HFF-Myc (cell line): ENCODE data around the gene MAP3K5.

Source experiments
- DNase-seq: peaks from one replicate; pipeline ENCODE4 v3.0.0-alpha.2; 2011; ENCODE audit warnings: low read depth; ENCODE audit errors: extremely low read depth
- H3K4me3 ChIP-seq: replicated peaks from 2 replicates; pipeline ENCODE4 v1.5.1; 2011; ENCODE audit warnings: low read depth, mild to moderate bottlenecking, control low read depth, low read length
- TF ChIP-seq, protein P1 (sequence below): IDR thresholded peaks from 2 replicates; pipeline ENCODE4 v1.5.1; 2012; ENCODE audit warnings: mild to moderate bottlenecking, low read depth, low read length, control low read depth; ENCODE audit errors: missing control alignments

Gene MAP3K5

GRCh38 chr6:136726837-136727557 is 65.3 kb downstream of the MAP3K5 start:
- TF ChIP-seq, protein P1, sequence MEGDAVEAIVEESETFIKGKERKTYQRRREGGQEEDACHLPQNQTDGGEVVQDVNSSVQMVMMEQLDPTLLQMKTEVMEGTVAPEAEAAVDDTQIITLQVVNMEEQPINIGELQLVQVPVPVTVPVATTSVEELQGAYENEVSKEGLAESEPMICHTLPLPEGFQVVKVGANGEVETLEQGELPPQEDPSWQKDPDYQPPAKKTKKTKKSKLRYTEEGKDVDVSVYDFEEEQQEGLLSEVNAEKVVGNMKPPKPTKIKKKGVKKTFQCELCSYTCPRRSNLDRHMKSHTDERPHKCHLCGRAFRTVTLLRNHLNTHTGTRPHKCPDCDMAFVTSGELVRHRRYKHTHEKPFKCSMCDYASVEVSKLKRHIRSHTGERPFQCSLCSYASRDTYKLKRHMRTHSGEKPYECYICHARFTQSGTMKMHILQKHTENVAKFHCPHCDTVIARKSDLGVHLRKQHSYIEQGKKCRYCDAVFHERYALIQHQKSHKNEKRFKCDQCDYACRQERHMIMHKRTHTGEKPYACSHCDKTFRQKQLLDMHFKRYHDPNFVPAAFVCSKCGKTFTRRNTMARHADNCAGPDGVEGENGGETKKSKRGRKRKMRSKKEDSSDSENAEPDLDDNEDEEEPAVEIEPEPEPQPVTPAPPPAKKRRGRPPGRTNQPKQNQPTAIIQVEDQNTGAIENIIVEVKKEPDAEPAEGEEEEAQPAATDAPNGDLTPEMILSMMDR, result no peak
- no peak overlapping the region for H3K4me3 ChIP-seq
- no peak for DNase-seq

DNA sequence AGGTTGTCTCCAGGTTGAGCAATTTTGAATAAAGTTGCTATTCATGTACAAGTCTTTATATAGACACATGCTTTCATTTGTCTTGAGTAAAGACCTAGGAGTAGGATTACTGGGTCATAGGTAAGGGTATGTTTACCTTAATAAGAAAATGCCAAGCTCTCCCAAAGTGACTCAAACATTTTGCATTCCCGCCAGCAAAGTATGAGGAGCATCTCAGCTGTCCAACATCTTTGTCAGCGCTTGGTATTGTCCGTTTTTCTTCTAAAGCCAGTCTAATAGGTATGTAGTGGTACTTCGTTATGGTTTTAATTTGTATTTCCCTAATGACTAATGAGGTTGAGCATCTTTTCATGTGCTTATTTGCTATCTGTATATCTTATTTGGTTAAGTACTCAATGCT is 67.2 kb downstream of the MAP3K5 start:
- DNase-seq, result no peak
- TF ChIP-seq, protein P1, result no peak
- no peak overlapping the region for H3K4me3 ChIP-seq

DNA sequence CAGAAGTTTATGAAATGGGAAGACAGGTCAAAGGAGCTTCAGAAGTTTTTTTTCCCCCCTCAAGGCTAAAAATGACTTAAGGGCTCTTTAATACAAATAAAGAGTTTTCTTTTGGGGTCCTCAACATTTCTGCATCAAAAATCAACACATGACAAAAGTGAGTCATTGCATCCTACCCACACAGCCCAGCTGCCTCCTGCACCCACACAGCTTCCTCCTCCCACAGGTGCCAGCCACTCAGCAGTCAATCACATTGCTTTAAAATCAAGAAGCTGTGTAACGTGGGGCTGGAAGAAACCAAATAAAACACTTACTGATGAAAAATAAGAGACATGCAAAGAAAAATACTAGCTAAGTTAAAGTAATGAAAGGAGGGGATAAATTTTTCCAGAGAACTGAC is 68.5 kb downstream of the MAP3K5 start:
- no peak overlapping the region for H3K4me3 ChIP-seq
- no peak for DNase-seq
- TF ChIP-seq, protein P1, result no peak

DNA sequence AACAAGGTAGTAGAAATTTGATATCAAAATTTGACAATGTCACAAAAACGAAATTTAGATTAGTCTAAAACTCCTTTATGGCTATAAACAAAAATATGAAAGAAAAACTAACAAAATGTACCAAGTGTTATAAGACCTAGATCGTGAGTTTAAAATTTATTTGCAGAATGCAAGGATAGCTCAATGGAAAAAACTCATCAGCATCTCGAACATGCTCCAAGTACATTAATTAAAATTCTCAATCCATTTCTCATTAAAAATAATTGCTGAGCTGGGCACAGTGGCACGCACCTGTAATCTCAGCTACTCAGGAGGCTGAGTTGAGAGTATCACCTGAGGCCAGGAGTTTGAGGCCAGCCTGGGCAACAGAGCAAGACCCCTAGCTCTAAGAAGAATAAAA is 70.8 kb downstream of the MAP3K5 start:
- TF ChIP-seq, protein P1, result no peak
- H3K4me3 ChIP-seq, result no peak overlapping the region
- no peak for DNase-seq

DNA sequence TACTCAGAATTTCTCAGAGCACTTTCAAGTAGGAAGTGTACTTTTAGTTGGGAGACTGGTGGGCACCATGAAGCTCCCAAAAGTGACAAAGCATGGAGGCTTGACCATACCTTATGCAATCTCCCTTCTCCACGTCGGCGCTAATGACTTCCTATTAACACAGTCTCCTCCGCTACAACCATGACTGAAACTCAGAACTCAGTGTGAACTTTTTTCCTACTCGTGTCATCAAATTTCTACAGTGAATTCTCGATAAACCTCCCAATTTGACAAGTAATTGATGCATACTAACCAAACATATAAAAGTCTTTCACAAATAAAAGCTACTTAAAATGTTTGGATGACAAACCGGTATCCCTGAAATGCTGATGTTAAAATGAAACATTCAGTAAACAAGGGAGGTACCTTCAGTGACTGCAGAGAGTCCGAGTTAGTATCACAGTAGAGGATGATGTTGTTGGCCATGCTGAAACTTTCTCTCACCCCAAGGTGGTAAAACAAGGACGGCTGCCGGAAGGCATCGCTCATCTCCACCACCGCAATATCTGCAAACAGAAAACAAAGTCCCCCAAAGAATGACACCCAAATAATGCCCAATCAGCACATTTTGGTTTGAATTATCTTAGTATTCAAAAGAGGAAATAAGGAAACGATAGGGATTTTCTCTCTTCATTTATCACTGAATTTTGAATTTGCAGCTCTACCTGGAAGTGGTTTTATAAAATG is 72.1 kb downstream of the MAP3K5 start:
- TF ChIP-seq, protein P1, result no peak
- no peak for DNase-seq
- H3K4me3 ChIP-seq, result no peak overlapping the region

DNA sequence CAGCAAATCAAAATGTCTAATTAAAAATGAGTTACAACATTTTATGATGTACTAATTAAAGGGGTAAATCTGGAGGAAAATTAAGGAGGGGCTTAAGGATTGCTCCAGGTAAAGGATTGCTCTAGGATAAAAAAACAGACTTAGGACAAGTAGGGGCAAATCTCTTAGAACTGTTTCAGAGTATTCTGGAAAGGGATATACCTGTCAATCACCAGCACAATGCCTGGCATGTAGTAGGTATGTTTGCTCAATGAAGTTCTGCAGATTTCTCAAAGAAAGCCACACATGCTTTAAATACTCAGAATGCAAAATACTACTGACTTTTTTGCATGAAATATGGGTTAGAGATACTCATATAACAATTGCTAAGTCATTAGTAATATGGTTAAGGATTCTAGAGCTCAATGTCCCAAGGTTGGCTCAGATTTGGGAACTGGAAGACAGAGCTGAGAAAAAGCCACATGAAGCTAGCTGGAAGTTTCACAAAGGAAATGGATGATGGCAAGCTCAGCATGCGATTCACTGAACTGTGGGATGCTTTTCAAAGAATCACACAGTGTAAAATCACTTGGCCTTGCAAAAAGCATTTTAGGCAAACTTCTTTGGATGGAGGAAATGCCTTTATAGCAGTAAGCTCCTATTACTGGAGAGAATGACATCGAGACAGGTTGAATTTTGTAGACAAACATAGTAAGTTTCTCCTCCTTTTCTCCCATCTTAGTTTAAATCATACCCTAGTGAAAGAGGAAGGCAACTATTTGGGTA is 72.8 kb downstream of the MAP3K5 start:
- TF ChIP-seq, protein P1, result no peak
- H3K4me3 ChIP-seq, result no peak overlapping the region
- no peak for DNase-seq
